Measurements from ENCODE around the gene NAGPA.

DNA sequence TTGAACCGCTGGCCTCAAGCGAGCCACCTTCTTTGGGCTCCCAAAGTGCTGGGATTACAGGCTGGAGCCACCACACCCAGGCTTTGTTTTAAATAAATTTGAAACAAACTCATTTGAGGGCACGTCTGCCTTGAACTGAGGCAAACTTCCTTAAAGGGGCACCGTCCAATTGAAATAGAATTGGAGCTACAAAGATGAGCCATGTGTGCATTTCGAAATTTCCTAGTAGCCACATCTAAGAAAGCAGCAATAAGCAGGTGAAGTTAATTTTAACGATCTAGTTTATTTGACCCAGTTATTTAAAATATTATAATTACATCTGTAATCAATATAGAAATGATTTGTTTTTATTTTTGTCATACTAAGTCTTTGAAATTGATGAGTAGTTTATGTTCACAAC lies 32.8 kb upstream of the NAGPA start:
- TF ChIP-seq RAD51 (IDR thresholded peaks at IDR 0.05) = no peak
- no peak for TF ChIP-seq CTCF (IDR thresholded peaks at IDR 0.05 in 2 of 3, conservative IDR thresholded peaks at IDR 0.05 in 1 of 3; ENCODE audit: control insufficient read depth in 2 of 3, extremely low read depth in 1 of 3, insufficient read depth in 1 of 3, low read depth in 3 of 3, low read length in 3 of 3)

All from GM12878 (cell line).